ENCODE data around the gene ZBTB7C.
A peak's percentile ranks its signal among the peaks of the same experiment; 100 is the strongest.
"Not testable (repeated sequence)": the region's sequence is repeated elsewhere in the genome, so short reads cannot be mapped to it uniquely, and the experiment has no call there.

ZBTB7C gene

GRCh38 chr18:48408727-48409590 lies at the start of gene ZBTB7C:
TSS of gene ZBTB7C (minus strand) at chr18:48409383.
- peak in 23 of 56 donors; percentile 13 to 67 (median 36) for DNase-seq

GRCh38 chr18:48456838-48457237 lies 47.7 kb upstream of the ZBTB7C start:
- no peak for DNase-seq

GRCh38 chr18:48455555-48456478 lies 46.6 kb upstream of the ZBTB7C start:
- DNase-seq: no peak

DNA sequence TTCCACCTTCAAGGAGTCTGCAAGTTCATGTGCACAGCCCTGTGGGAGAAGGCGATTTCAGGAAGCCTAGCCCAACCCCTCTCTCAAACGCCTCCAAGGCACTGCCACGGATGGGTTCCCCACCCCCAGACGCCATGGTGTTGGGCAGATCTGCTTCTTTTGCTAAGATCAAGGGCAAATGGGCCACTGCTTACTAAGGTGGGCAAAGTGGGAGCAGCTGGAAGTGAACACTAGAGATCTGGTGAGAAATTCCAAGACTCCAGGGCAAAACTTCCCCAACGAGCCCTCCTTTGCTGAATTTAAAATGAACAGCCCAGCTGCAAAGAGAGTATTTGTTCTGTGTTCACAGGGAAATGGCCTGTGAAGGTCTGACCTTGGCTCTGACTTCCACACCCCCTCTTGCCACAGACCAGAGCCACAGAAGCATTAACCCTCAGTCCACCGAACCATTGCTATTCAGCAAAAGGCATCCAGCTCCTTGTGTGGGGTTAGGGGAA lies 45.1 kb upstream of the ZBTB7C start:
- DNase-seq: no peak

GRCh38 chr18:48453330-48454066 lies 44.3 kb upstream of the ZBTB7C start:
- no peak for DNase-seq

- DNase-seq: peak in 2 of 56 donors; percentile 3 to 14
Measured at GRCh38 chr18:48452861-48453323, 43.7 kb upstream of the ZBTB7C start.

GRCh38 chr18:48450685-48451084 lies 41.5 kb upstream of the ZBTB7C start:
- DNase-seq: no peak

- DNase-seq: peak in 55 of 56 donors; percentile 4 to 89 (median 64)
Measured at GRCh38 chr18:48446582-48447225, 37.5 kb upstream of the ZBTB7C start.

DNA sequence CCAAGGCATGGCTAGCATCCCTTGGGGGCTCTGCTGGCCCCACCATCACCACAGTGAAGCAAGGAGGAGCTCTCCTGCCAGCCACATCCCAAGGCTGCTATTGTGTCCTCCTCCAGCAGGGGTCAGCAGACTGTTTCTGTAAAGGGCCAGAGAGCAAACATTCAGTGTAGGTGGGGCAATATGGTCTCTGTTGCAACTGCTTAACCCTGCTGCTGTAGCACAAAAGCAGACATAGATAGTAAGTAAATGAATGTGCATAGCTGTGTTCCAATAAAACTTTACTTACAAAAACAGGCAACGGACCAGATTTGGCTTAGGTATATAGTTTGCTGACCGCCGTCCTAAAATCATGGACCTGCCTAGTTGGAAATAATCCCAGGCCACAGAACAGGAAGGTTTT lies 36.4 kb upstream of the ZBTB7C start:
- peak in 39 of 56 donors; percentile 4 to 72 (median 22) for DNase-seq

DNA sequence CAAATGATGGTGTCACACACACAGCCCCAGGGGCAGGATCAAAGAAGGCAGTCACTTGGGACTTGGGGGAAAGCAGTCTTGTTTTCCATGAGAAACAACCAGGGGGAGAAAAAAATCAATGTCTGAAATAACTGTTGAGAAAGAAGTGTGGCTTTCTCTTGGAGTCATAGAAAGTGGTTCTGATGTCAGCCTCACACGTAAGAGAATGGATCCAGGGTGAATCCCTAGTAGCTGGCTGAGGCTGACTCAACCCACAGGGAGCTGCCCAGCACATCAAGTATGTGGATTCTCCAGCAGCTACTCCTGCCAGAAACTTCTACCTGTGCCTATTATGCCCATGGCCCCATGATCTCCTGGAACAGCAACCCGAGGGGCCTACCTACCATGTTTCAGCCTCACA lies 33.6 kb upstream of the ZBTB7C start:
- no peak for DNase-seq

DNA sequence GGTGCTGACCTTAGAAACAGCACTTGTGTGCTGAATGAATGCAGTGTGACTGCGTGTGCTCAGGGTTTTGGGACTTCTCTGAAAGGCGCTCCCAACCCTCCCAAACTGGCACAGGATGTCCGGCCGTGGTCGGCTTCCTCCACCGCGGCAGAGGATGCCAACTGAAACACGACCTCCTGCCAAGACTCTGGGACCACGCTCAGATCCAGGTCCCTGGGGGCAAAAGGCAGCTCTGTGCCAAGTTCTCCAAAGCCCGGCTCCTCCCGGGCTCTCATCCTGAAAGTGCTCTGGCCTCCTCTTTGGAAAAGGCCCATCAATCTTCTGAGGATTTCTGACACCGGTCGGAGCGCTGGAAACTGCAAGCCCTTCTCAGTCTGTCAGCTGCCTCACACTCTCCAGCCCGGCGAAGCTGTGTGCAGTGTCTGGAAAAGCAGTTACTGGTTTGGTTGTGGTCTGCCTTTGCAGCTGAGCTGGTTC lies 32.3 kb upstream of the ZBTB7C start:
- DNase-seq: peak in 9 of 56 donors; percentile 6 to 22 (median 14)

GRCh38 chr18:48440924-48441323 lies 31.7 kb upstream of the ZBTB7C start:
- DNase-seq: no peak

DNA sequence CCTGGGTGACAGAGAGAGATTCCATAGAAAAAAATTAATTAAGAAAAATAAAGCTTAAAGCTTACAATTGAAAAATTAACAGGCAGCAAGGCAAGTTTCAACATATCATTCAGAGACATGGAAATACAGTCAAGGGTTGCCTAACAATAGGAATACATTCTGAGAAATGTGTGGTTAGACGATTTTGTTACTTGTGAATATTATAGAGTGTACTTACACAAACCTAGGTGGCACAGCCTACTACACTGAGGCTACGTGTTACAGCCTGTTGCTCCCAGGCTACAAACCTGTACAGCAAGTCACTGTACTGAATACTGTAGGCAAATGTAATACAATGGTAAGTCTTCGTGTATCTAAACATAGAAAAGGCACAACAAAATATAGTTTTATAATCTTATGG lies 27.7 kb upstream of the ZBTB7C start:
- DNase-seq: no peak

DNA sequence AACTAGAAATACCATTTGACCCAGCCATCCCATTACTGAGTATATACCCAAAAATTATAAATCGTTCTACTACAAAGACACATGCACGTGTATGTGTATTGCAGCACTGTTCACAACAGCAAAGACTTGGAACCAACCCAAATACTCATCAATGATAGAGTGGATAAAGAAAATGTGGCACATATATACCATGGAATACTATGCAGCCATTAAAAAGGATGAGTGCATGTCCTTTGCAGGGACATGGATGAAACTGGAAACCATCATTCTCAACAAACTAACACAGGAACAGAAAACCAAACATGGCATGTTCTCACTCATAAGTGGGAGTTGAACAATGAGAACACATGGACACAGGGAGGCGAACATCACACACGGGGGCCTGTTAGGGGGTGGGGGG lies 25.2 kb upstream of the ZBTB7C start:
- DNase-seq: not testable (repeated sequence)

DNA sequence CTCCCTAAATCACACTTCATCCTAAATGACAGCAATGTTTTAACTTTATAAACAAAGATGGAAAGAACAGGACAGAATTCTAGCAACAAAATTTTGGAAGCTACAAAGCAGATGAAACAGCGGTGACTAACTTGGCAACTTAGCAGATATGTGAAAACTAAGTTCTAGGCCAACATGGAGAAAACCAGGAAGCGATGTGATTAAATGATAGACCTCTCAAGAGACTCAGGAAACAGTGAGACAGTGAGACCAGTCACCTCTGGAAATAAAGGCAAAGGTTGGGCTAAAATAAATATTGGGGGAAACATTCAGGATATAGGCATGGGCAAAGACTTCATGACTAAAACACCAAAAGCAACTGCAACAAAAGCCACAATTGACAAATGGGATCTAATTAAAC lies 24.4 kb upstream of the ZBTB7C start:
- no peak for DNase-seq

- no peak for DNase-seq
Measured at GRCh38 chr18:48430150-48430549, 21.0 kb upstream of the ZBTB7C start.

DNA sequence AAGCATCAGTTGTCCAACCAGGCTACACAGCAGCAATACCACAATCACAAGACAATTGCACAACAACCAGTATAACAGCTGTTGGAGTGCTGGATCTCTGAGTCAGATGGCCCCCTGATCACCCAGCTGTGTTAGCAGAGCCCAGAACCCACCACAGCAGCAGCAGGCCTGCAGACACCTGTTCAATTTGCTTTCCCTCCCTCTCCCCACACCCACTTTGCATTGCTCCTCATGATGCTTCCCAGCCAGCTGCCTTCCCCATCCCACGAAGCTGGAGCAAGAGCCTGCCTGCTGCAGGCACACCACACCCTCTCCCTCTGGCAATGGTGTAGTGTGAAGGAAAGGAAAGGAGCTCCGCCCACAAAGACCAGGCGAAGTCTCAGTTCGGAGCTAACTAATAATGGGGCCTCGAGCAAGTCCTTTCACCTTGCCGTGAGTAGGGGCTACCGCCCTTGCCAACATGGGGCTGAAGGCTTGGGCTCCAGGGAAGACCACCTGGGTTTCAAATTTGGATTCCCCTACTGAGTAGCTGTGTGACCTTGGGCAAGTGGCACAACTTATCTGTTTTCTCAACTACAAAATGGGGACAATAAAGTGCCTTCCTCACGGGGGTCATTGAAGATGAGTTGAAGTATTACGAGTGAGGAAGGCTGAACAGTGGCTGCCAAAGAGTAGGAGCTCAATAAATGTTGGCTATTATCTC lies 19.4 kb upstream of the ZBTB7C start:
- DNase-seq: peak in 3 of 56 donors; percentile 10 to 17 (median 17)

DNA sequence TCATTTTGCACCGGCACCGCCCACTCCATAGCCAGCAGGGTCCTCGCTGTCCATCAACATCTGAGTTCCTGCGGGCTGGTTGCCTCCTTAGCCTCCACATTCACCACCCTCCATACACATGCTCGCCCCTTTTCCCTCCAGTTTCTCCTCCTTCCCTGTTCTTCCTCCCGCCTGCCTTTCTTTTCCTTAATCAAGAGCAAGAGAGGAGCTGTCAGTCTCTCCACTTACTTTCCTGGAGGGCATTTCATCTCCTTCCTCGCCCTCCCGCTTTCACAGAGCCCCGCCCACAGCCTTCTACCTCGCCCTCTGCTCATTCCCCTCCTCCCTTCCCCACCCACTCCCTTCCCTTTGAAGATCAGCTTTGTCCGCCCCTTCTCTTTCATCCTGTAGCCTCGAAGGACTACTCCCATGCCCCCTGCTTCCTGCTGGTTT lies 13.8 kb upstream of the ZBTB7C start:
- no peak for DNase-seq

- DNase-seq: no peak
Measured at GRCh38 chr18:48419277-48420022, 10.3 kb upstream of the ZBTB7C start.
